Testis (tissue), 2 donors: Measurements from ENCODE around the gene CACNA2D4.

Experiments used
- POLR2A ChIP-seq: fragments of 450-650 bp; IDR thresholded peaks from one replicate; pipeline ENCODE4 v1.6.1; 2017; ENCODE audit warnings: antibody characterized with exemption, mild to moderate bottlenecking, moderate library complexity
- TF ChIP-seq, protein P1 (sequence below), 3 experiments: fragments of 450-650 bp in 2 of 3; fragments of 200-600 bp in 1 of 3; sonication (generic) in 1 of 3; IDR thresholded peaks; one replicate each; pipeline ENCODE4 v1.5.1; 2016 to 2019; ENCODE audit warnings: antibody characterized with exemption in 3 of 3, mild to moderate bottlenecking in 2 of 3, moderate library complexity in 1 of 3

DNA sequence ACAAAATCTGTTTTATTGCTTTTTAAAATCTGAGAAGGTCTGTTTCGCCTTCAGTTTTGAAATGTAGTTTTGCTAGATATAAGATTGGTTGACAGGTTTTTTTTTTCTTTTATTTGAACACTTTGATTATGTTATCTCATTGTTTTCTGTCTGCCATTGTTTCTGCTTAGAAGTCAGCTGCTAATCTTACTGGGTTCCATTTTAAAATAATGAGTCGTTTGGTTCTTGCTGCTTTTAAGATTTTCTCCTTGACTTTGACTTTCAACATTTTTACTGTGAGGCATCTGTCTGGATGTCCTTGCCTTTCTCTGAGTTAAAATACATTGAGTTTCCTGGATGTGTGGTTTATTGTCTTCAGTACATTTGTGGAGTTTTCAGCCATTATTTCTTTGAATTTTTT lies 170.8 kb downstream of the CACNA2D4 start:
- TF ChIP-seq, protein P1, sequence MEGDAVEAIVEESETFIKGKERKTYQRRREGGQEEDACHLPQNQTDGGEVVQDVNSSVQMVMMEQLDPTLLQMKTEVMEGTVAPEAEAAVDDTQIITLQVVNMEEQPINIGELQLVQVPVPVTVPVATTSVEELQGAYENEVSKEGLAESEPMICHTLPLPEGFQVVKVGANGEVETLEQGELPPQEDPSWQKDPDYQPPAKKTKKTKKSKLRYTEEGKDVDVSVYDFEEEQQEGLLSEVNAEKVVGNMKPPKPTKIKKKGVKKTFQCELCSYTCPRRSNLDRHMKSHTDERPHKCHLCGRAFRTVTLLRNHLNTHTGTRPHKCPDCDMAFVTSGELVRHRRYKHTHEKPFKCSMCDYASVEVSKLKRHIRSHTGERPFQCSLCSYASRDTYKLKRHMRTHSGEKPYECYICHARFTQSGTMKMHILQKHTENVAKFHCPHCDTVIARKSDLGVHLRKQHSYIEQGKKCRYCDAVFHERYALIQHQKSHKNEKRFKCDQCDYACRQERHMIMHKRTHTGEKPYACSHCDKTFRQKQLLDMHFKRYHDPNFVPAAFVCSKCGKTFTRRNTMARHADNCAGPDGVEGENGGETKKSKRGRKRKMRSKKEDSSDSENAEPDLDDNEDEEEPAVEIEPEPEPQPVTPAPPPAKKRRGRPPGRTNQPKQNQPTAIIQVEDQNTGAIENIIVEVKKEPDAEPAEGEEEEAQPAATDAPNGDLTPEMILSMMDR (IDR thresholded peaks at IDR 0.05): no peak
- no peak for TF ChIP-seq POLR2A
